ENCODE measurements around the gene RBM6. TPM values are rescaled to one million over a fixed set of nuclear protein-coding genes. Genes with fewer than 3 reads are reported as not detected.

The RBM6 gene
- total RNA-seq, 1 experiment from 2014 or later = 58.1 TPM

Other genes starting within 250 kb of the RBM6 start
- 3.9 and 4.2 TPM in 2 replicates for gene AMIGO3, start 220.5 kb upstream of the RBM6 start, total RNA-seq (2014; rRNA removed; shearing (Covaris generic))
- 12.9 and 14.6 TPM in 2 replicates for gene GMPPB, start 216.2 kb upstream of the RBM6 start, total RNA-seq (2014; rRNA removed; shearing (Covaris generic))
- gene IP6K1, start 153.6 kb upstream of the RBM6 start, total RNA-seq (2014; rRNA removed; shearing (Covaris generic)) = 28.7 and 30.3 TPM in 2 replicates
- gene CDHR4, start 140.3 kb upstream of the RBM6 start, total RNA-seq (2014; rRNA removed; shearing (Covaris generic)) = not detected in 2 replicates
- 0.20 and 0.61 TPM in 2 replicates for gene INKA1, start 136.9 kb upstream of the RBM6 start, total RNA-seq (2014; rRNA removed; shearing (Covaris generic))
- gene UBA7, start 126.2 kb upstream of the RBM6 start, total RNA-seq (2014; rRNA removed; shearing (Covaris generic)) = 0.85 and 0.99 TPM in 2 replicates
- gene TRAIP, start 83.6 kb upstream of the RBM6 start, total RNA-seq (2014; rRNA removed; shearing (Covaris generic)) = 14.5 and 15.6 TPM in 2 replicates
- gene CAMKV, start 70.2 kb upstream of the RBM6 start, total RNA-seq (2014; rRNA removed; shearing (Covaris generic)) = not detected in 2 replicates
- not detected in 2 replicates for gene MST1R, start 36.3 kb upstream of the RBM6 start, total RNA-seq (2014; rRNA removed; shearing (Covaris generic))
- 5.4 and 6.1 TPM in 2 replicates for gene MON1A, start 10.3 kb upstream of the RBM6 start, total RNA-seq (2014; rRNA removed; shearing (Covaris generic))
- gene RBM5, start 148.8 kb downstream of the RBM6 start, total RNA-seq (2014; rRNA removed; shearing (Covaris generic)) = 75.6 and 98.5 TPM in 2 replicates
- 9.3 and 11.3 TPM in 2 replicates for gene SEMA3F, start 215.2 kb downstream of the RBM6 start, total RNA-seq (2014; rRNA removed; shearing (Covaris generic))

Measured in SJCRH30 (cell line).